Metanephros (tissue), 2 donors: ENCODE measurements around the gene NDC1. TPM values are rescaled to one million over a fixed set of nuclear protein-coding genes. Genes with fewer than 3 reads are reported as not detected.

Source experiments
- small RNA-seq: library from RNA; depleted of rRNA; stranded (forward); fragments of <200 nt; gene quantifications from one replicate; pipeline ENCODE3, GENCODE V24; 2014; ENCODE audit warnings: low replicate concordance
- total RNA-seq: library from RNA; depleted of rRNA; stranded (reverse); fragments of >200 nt; gene quantifications from one replicate; pipeline ENCODE4 v1.2.3, GENCODE V29; 2014

The NDC1 gene
- 21.1 TPM for total RNA-seq

GRCh38 chr1:53837924-53838653 lies at the start of gene NDC1:
Gene NDC1, minus strand, starts transcription at chr1:53838296. Its CDS starts 35 bp downstream, at chr1:53838261.

GRCh38 chr1:53739109-53739681 lies 98.9 kb downstream of the NDC1 start, which contains the start of gene GLIS1:
Gene GLIS1, minus strand, starts transcription at chr1:53739164. Its CDS starts 1,100 bp downstream, at chr1:53738064.

Small RNA genes within 50 kb of the gene (small RNA-seq; reads per million reads assigned to genes)
- gene AL049745.1 (not detected), gene RF00418 (not detected)

Other genes with a start within 250 kb of the NDC1 start
- 3.0 TPM for gene GLIS1, start 99.1 kb downstream of the NDC1 start, total RNA-seq
- 21.4 TPM for gene YIPF1, start 51.5 kb upstream of the NDC1 start, total RNA-seq
- 8.6 TPM for gene DIO1, start 55.9 kb upstream of the NDC1 start, total RNA-seq
- 29.0 TPM for gene IFT25, start 107.4 kb upstream of the NDC1 start, total RNA-seq
- 19.9 TPM for gene LRRC42, start 108.1 kb upstream of the NDC1 start, total RNA-seq
- gene LDLRAD1, start 179.9 kb upstream of the NDC1 start, total RNA-seq, result not detected
- 328 TPM for gene TMEM59, start 214.9 kb upstream of the NDC1 start, total RNA-seq
- 6.7 TPM for gene TCEANC2, start 215.3 kb upstream of the NDC1 start, total RNA-seq